ENCODE results near the gene OVOL3.

OVOL3 gene

GRCh38 chr19:36136964-36137686 lies 26.2 kb downstream of the OVOL3 start:
- FAIRE-seq, result no peak

- FAIRE-seq, result no peak
Observed at GRCh38 chr19:36139120-36139472, 28.2 kb downstream of the OVOL3 start.

- no peak for FAIRE-seq
Observed at GRCh38 chr19:36139473-36140303, 28.7 kb downstream of the OVOL3 start, which contains the start of gene CAPNS1. TSS of gene CAPNS1 (plus strand) at chr19:36140066. CDS start at chr19:36141012, 946 bp downstream.

GRCh38 chr19:36140304-36141038 lies 29.5 kb downstream of the OVOL3 start:
- FAIRE-seq, result no peak

- no peak for FAIRE-seq
Observed at GRCh38 chr19:36141039-36141927, 30.3 kb downstream of the OVOL3 start.

GRCh38 chr19:36142046-36142445 lies 31.1 kb downstream of the OVOL3 start:
- no peak for FAIRE-seq

GRCh38 chr19:36142496-36142895 lies 31.6 kb downstream of the OVOL3 start:
- FAIRE-seq, result no peak

GRCh38 chr19:36144624-36145023 lies 33.7 kb downstream of the OVOL3 start:
- no peak for FAIRE-seq

- FAIRE-seq, result no peak
Observed at GRCh38 chr19:36149673-36150406, 38.9 kb downstream of the OVOL3 start.

GRCh38 chr19:36150586-36150985 lies 39.6 kb downstream of the OVOL3 start:
- FAIRE-seq, result no peak

GRCh38 chr19:36151144-36152018 lies 40.4 kb downstream of the OVOL3 start:
- no peak for FAIRE-seq

GRCh38 chr19:36152019-36152351 lies 41.0 kb downstream of the OVOL3 start:
- FAIRE-seq, result no peak

GRCh38 chr19:36152352-36153091 lies 41.6 kb downstream of the OVOL3 start, which contains the start of gene COX7A1:
TSS of gene COX7A1 (minus strand) at chr19:36152447. CDS start at chr19:36152407, 40 bp downstream.
- no peak for FAIRE-seq

GRCh38 chr19:36153126-36153525 lies 42.2 kb downstream of the OVOL3 start:
- no peak for FAIRE-seq

GRCh38 chr19:36160821-36161596 lies 50.1 kb downstream of the OVOL3 start:
- no peak for FAIRE-seq

Measured in TTC549 (cell line).